Uterus (tissue), 2 donors: ENCODE results near the gene HSBP1.

Source experiments
- CTCF ChIP-seq, 4 experiments: fragments of 200-600 bp in 2 of 4; fragments of 450-650 bp in 2 of 4; sonication (generic) in 2 of 4; IDR thresholded peaks; one replicate each; pipeline ENCODE4 v1.5.1; 2016 to 2019; ENCODE audit warnings: antibody characterized with exemption in 4 of 4, mild to moderate bottlenecking in 2 of 4, moderate library complexity in 1 of 4
- POLR2A ChIP-seq, 2 donors: fragments of 450-650 bp; IDR thresholded peaks; one replicate each; pipeline ENCODE4 v1.6.1; 2016; ENCODE audit warnings: antibody characterized with exemption in 2 of 2, mild to moderate bottlenecking in 1 of 2, moderate library complexity in 1 of 2

- TF ChIP-seq POLR2A (IDR thresholded peaks at IDR 0.05) (no peak), CTCF (IDR thresholded peaks at IDR 0.05) (no peak)
Measured at GRCh38 chr16:83793179-83793578, 14.6 kb upstream of the HSBP1 start.
